ENCODE measurements around the gene MEGF6.
"Not testable (repeated sequence)": the region's sequence is repeated elsewhere in the genome, so short reads cannot be mapped to it uniquely, and the experiment has no call there.

Gene MEGF6

GRCh38 chr1:3629561-3630160 lies 18.4 kb upstream of the MEGF6 start:
- DNase-seq (ENCODE audit: low spot score): no peak

- no peak for DNase-seq (ENCODE audit: low spot score)
These were observed 17.1 kb upstream of the MEGF6 start for GRCh38 chr1:3628445-3628844.

- DNase-seq (ENCODE audit: low spot score): no peak
These were observed 16.4 kb upstream of the MEGF6 start for GRCh38 chr1:3627515-3628253.

GRCh38 chr1:3626025-3626424 lies 14.7 kb upstream of the MEGF6 start:
- no peak for DNase-seq (ENCODE audit: low spot score)

- DNase-seq (ENCODE audit: low spot score): peak; percentile 79
These were observed 14.0 kb upstream of the MEGF6 start for GRCh38 chr1:3625151-3625907.

GRCh38 chr1:3624200-3625136 lies 13.2 kb upstream of the MEGF6 start, which contains the start of gene TPRG1L:
TSS of gene TPRG1L (plus strand) at chr1:3625015. CDS start at chr1:3625073, 58 bp downstream.
- peak; percentile 98 for DNase-seq (ENCODE audit: low spot score)

- no peak for DNase-seq (ENCODE audit: low spot score)
These were observed 12.3 kb upstream of the MEGF6 start for GRCh38 chr1:3623441-3624199.

GRCh38 chr1:3622102-3622501 lies 10.8 kb upstream of the MEGF6 start:
- DNase-seq (ENCODE audit: low spot score): not testable (repeated sequence)

GRCh38 chr1:3621151-3621671 lies 9.9 kb upstream of the MEGF6 start:
- DNase-seq (ENCODE audit: low spot score): not testable (repeated sequence)

GRCh38 chr1:3620708-3621107 lies 9.4 kb upstream of the MEGF6 start:
- DNase-seq (ENCODE audit: low spot score): no peak

- peak; percentile 85 for DNase-seq (ENCODE audit: low spot score)
These were observed 7.8 kb upstream of the MEGF6 start for GRCh38 chr1:3618881-3619671.

- DNase-seq (ENCODE audit: low spot score): no peak
These were observed 7.2 kb upstream of the MEGF6 start for GRCh38 chr1:3618531-3618880.

GRCh38 chr1:3617806-3618345 lies 6.6 kb upstream of the MEGF6 start:
- DNase-seq (ENCODE audit: low spot score): no peak

- DNase-seq (ENCODE audit: low spot score): no peak
These were observed 5.6 kb upstream of the MEGF6 start for GRCh38 chr1:3616861-3617260.

- no peak for DNase-seq (ENCODE audit: low spot score)
These were observed 3.7 kb upstream of the MEGF6 start for GRCh38 chr1:3614755-3615742.

GRCh38 chr1:3612123-3612522 lies 815 bp upstream of the MEGF6 start:
- no peak for DNase-seq (ENCODE audit: low spot score)

GRCh38 chr1:3610527-3611169 lies 660 bp downstream of the MEGF6 start:
- DNase-seq (ENCODE audit: low spot score): no peak

Data from HuH-7.5 (cell line).